HG03575 (cell line): ENCODE measurements around the gene MUC7.

Experiments used
- ATAC-seq: cut with Tn5 transposase; IDR thresholded peaks from one replicate; pipeline ENCODE4 v1.9.1; 2021; ENCODE audit not compliant: unreplicated experiment, insufficient number of reproducible peaks, low FRiP score; ENCODE audit errors: extremely low read depth

Gene MUC7

DNA sequence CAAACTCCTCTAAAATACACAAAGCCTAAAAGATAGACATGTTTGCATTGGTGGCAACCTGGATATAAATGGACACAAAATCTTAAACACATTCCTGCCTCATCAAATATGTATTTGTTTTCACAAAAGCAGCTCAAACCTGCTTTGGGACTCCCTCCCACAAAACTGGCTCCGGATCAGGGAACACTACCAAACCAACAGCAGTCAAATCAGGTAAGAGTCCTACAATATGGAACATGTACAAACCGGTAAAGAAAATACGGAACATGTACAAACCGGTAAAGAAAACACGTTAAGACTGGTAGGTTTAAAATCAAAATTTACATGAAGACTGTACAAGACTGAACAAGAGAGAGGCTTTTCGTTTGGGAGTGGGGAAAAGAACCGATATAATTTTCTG, 50.6 kb downstream of the MUC7 start:
- no peak for ATAC-seq

GRCh38 chr4:70530997-70531396, 59.0 kb downstream of the MUC7 start:
- ATAC-seq, result no peak

DNA sequence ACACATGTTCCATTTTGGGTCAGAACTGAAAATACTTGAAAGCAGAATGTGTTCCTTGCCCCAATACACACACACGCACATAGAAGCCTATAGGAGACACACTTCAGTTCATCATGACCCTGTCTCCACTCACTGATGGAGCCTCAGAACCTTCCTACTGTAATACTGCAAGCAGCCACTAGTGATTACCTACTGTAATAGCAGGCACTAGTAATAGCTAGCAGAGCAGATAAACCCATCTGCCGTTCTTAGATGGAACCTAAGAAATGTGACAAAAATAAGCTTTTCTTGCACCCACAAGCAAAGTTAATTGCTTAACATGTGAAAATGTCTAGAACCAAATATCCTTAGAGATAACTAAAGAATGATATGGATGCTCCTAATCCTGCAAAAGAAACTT, 60.0 kb downstream of the MUC7 start:
- ATAC-seq, result peak; percentile 85
